ENCODE data around the gene LIM2.

DNA sequence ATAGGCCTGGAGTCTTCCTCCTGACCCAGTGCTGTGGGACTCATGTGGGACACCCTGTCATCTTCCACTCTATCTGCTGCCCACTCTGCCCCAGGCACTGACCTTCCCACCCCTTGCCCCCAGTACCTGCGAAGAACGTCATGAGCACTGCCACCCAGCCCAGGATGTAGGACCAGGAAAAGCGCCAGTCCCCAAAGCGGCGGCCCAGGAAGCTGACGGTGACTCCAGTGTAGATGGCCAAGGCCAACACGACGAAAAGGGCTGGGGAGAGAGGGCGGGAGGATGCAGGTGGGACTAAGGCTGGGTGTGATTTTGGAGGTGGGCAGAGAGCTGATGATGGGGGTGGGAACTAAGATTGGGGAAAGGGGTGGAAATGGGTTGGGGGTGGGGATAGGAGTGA is 7.4 kb downstream of the LIM2 start:
- TF ChIP-seq POLR2AphosphoS5 (IDR thresholded peaks at IDR 0.05; ENCODE audit: low read depth): no peak
- no peak for TF ChIP-seq STAT1 (IDR thresholded peaks at IDR 0.05; ENCODE audit: unreplicated experiment)
- no peak for TF ChIP-seq EZH2 (IDR thresholded peaks at IDR 0.05; ENCODE audit: low read depth, unreplicated experiment)
- TF ChIP-seq, protein P1, sequence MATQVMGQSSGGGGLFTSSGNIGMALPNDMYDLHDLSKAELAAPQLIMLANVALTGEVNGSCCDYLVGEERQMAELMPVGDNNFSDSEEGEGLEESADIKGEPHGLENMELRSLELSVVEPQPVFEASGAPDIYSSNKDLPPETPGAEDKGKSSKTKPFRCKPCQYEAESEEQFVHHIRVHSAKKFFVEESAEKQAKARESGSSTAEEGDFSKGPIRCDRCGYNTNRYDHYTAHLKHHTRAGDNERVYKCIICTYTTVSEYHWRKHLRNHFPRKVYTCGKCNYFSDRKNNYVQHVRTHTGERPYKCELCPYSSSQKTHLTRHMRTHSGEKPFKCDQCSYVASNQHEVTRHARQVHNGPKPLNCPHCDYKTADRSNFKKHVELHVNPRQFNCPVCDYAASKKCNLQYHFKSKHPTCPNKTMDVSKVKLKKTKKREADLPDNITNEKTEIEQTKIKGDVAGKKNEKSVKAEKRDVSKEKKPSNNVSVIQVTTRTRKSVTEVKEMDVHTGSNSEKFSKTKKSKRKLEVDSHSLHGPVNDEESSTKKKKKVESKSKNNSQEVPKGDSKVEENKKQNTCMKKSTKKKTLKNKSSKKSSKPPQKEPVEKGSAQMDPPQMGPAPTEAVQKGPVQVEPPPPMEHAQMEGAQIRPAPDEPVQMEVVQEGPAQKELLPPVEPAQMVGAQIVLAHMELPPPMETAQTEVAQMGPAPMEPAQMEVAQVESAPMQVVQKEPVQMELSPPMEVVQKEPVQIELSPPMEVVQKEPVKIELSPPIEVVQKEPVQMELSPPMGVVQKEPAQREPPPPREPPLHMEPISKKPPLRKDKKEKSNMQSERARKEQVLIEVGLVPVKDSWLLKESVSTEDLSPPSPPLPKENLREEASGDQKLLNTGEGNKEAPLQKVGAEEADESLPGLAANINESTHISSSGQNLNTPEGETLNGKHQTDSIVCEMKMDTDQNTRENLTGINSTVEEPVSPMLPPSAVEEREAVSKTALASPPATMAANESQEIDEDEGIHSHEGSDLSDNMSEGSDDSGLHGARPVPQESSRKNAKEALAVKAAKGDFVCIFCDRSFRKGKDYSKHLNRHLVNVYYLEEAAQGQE (IDR thresholded peaks at IDR 0.05; ENCODE audit: unreplicated experiment): no peak
- TF ChIP-seq, protein P2, sequence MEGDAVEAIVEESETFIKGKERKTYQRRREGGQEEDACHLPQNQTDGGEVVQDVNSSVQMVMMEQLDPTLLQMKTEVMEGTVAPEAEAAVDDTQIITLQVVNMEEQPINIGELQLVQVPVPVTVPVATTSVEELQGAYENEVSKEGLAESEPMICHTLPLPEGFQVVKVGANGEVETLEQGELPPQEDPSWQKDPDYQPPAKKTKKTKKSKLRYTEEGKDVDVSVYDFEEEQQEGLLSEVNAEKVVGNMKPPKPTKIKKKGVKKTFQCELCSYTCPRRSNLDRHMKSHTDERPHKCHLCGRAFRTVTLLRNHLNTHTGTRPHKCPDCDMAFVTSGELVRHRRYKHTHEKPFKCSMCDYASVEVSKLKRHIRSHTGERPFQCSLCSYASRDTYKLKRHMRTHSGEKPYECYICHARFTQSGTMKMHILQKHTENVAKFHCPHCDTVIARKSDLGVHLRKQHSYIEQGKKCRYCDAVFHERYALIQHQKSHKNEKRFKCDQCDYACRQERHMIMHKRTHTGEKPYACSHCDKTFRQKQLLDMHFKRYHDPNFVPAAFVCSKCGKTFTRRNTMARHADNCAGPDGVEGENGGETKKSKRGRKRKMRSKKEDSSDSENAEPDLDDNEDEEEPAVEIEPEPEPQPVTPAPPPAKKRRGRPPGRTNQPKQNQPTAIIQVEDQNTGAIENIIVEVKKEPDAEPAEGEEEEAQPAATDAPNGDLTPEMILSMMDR (conservative IDR thresholded peaks at IDR 0.05; ENCODE audit: low read depth in 2 of 2): no peak
- TF ChIP-seq JUNB (IDR thresholded peaks at IDR 0.05; ENCODE audit: unreplicated experiment): no peak
- TF ChIP-seq CREB1 (CRISPR knock-in tag; IDR thresholded peaks at IDR 0.05; ENCODE audit: low read depth): no peak
- no peak for TF ChIP-seq EZH2phosphoT487 (IDR thresholded peaks at IDR 0.05; ENCODE audit: unreplicated experiment)
- no peak for TF ChIP-seq ZNF331 (CRISPR knock-in tag; IDR thresholded peaks at IDR 0.05; ENCODE audit: low read depth)
- TF ChIP-seq NANOG (IDR thresholded peaks at IDR 0.05; ENCODE audit: borderline replicate concordance): no peak
